Cortex of kidney (tissue), 1 donor: ENCODE results near the gene GCN1.

ENCODE experiments used
- DNase-seq: peaks from one replicate; lab custom pipeline; 2025; lab: John Stamatoyannopoulos, UW

GCN1 gene

DNA sequence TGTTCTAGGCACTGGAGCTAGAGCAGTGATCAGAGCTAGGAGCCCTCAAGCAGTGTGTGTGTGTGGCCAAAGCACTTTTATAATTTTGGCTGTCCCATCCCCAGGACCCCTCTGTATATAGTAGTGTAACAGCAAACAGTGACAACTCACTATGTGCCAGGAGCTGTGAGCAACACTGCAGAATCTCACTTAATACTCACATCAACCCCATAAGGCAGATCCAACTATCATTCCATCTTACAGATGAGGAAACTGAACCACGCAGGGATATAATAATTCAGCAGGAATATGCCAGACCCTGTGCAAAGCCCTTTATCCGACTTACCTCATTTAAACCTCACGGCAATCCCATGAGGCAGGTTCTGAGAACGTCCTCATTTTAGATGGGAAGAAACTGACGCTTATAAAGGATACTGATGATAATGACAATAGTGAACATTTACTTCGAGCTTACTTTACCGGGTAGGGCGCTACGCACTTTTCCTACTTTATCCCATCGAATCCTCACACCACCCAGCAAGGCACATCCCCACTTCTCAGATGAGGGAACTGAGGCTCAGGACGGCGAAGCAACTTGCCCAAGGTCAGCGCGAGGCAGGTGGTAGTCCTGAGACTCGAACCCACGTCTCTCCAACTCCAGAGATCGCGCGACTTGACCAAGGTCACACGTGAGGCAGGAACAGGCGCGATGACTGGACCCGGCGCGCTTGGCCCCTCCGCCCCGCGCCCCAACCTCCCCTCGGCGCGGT lies 78.6 kb downstream of the GCN1 start:
- no peak for DNase-seq

DNA sequence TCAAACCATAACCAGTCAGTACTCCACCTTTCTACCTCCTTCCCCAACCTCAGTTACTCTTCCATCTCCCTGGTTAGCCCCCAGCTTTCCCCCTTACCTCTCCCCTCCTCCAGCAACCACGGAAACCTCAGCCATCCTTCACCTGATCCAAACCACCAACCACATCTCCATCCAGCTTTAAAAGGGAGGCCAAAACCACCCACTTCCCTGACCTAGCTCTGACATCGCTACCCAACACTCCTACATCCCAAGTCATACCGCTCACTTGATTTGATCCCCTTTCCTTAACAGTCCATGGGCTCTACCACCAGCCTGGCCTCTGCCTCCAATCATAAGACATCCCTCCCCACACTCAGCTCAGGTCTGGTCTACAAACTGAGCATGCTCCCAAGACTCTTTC lies 79.4 kb downstream of the GCN1 start:
- DNase-seq: no peak

DNA sequence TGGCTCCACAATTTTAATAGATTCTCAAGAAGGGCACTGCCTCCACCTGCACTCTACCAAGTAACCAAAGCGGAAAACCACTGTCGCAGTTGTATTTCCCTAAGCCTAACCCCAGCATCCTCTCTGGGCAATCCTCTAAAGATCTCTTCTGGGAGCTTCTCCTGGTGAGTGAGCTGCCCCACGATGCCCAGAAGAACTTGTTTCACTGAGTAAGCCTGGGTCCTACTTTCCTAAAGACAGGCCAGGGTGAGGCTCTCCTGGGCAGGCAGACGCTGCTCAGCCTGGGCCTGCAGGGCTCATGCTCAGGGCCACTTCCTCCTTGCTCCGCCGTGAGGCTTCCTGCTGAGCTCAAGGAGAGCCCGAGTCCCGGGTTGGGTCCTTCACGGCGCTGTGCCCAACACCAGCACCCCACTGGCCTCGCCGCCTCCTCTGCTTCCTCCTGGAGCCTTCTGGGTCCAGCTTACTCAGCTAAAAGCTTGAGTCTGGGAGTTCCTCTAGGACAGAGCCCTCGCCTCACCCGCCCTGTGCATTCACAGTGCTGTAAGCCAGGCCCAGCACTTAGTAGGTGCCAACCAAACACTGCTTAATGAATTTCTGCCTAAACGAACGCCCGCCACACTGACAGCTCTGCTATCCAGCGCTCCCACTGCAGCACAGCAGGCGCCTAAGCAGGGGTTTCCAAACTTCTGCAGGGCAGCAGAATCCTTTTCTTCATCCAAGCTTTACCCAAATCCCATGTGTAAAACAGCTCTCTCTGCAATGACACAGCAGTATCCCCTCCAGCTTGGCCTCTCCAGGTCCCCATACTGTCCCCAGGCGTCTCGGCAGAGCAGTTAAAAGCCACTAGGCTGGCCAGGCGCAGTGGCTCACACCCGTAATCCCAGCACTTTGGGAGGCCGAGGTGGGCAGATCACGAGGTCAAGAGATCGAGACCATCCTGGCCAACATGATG lies 83.7 kb downstream of the GCN1 start:
- no peak for DNase-seq

DNA sequence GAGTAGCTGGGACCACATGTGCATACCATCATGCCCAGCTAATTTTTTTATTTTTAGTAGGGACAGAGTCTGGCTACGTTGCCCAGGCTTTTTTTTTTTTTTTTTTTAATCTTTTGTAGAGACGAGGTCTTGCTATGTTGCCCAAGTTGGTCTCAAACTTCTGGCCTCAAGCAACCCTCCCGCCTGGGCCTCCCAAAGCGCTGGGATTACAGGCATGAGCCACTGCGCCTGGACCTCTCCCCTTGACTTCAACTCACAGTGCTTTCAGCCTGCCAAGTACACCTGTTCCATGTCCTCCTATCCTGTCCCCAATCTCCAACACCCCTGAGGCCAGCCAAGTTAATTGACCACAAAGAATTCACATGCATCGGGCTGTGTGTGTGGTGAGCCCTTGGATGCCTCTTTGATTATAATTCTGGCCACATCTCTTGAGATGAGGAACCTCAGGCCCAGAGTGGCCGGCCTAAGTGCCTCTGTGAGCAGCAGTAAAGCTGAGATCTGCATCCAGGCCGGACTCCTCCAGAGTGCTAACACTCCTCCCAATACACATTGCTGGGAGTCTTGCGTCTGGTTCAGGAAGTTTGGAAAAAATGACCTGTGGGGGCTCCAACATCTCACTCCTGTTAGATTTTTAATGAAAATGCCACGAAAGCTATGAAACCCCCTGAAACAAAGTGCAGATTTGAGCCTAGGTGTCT lies 84.8 kb downstream of the GCN1 start:
- no peak for DNase-seq

DNA sequence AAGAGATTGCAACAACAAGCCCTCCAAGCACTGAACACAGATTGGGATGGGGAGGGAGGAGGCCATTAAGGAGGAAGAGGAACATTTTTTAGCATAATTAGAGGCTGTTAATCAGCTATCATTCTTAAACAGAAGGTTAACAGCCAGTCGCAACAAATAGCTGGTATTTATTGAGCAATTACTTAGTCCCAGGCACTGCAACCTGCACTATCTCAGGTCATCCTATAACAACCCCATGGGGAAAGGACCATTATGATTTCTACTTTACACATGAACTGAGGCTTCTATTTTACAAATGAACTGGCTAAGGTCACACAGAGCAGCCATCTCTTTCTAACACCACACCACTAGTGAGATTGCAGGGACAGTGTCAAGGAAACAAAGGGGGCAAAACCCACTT lies 88.4 kb downstream of the GCN1 start:
- no peak for DNase-seq

DNA sequence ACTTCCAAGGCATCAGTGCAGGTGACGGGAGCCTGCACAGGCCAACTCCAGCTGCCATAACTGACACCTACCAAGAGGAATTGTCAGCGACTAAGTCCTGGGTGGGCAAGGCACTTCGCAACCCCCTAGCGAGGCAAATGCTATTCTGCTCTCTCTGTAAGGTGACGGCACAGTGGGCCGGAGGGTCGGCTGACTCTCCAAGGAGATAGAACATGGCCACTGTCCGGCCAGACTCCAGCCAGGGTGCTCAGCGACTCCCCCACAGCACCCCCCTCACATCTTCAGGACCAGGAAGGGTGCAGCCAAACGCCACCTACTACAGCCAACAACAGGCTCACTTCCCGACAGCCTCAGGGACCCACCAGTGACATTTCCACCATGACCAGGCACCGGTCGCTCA lies 91.1 kb downstream of the GCN1 start:
- no peak for DNase-seq

DNA sequence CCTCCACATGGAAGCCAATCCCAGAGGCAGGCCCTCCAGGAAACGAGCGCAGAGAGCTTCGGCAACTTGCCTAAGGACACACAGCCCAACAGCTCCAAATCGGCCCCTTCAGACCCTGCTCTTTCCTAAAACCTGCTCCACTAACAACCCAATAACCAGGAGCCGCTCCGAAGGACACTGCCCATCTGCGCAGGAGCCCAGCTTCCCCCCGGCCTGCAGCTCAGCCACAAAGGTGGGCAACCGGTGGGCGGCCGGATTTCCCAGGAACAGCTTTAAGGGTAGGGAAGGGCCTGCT lies 91.5 kb downstream of the GCN1 start:
- DNase-seq: no peak

DNA sequence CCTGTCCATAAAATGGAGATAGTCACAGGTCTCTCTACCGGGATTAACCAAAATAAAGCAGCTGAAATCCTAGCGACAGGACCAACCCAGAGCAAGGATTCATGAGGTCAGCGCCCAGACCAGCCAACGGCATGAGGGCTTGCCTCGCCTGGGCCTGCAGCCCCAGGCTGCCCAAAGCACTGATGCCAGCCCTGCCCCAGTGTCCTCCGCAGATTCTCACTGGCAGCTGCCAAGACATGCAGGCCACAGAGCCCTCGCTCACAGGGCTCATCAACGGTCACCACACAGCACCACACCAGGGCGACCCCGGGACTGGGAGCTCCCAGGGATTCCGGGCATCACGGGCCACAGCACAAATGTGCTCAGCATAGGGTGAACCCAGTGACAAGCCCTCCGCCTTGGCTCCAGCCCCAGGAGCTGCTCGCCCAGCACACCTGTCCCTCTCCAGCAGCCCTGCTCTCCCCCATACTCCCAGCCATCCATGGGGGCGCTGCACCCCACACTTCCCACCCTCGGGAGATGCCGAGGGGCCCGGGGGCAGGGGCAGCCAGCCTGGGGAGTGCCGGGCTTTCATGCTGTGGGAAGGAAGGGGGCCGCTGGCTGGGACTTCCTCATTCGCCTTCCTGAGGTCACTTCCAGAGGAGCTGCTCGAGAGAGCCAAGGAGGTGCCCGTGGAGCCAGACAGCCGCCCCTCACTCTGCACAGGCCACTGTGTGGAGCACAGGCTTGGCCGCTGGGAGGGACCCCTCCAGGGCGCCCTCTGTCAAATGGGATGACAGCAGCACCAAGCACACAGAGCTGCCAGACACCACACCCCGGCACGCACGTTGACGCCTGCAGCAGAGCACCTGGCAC lies 92.1 kb downstream of the GCN1 start:
- DNase-seq: no peak

DNA sequence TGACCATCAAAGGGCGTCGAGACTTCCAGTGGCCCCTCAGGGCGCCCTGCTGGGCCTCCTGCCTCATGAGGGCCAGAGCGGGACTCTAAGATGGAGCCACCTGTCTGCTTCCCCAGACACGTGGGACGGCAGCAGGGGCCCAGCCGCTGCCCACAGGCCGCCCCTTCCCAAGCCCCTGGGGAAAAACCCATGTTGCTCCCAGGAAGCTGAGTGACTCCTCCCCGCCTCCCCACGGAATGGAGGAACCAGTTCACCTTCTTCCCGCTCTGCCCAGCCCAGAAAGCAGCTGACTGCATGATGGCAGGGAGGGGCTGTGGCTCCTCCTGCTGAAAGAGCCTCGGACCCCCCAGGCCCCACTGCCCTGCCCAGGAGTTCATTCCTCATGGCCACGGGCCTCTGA lies 92.9 kb downstream of the GCN1 start:
- DNase-seq: no peak

DNA sequence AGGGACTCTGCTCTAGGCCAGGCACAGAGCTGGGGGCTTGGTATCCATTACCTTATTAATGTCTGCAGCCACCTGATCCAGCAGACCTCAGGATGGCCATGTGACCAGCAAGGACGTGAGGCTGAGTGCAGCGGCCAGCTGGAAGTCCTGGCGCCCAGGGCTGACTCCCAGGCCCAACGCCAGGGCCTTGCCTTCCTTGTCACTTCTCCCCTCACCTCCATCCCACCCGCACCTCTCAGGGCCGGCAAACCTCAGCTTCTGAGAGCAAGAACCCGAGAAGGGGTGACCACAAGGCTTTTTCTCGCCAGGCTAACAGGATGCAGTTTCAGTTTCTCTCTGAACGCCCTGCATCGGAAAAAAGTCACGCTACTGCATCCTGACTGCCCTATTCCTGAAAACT lies 93.3 kb downstream of the GCN1 start:
- no peak for DNase-seq

DNA sequence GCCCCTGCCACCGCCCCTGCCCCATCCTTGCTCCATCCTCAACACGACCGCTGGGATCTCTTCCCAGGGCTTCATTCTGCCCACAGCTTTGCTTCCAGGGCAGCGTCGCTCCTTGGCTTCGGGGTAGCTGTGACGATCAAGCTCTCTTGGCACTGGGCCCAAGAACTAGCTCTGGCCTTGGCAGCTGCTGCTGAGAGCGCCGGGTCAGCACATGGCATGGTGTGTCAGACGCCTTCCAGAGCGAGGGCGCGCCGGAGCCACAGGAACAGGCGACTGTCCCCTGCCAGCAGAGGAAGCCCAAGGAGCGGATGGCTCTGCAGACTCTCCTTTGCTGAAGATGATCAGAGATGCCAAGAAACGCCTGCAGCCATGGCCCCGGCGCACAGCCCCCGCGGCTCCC lies 93.9 kb downstream of the GCN1 start:
- no peak for DNase-seq

DNA sequence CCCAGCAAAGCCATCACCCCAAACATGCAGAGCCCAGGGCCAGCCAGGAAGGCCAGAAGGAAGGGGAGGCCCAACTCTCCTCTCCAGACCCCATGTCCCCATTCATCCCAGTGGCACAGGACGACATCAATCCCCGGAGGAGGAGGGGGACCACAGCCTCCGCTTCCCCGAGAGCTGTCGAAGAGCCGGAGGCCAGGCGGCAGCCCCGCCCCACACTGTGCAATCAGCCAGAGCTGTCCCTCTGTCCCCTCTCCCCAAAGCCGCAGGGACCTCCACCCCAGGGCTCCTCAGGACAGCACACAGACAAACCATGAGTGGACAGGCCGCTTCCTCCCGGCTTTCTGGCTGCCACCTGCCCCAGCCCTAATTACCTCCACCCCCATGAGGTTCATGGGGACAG lies 94.8 kb downstream of the GCN1 start:
- DNase-seq: no peak

DNA sequence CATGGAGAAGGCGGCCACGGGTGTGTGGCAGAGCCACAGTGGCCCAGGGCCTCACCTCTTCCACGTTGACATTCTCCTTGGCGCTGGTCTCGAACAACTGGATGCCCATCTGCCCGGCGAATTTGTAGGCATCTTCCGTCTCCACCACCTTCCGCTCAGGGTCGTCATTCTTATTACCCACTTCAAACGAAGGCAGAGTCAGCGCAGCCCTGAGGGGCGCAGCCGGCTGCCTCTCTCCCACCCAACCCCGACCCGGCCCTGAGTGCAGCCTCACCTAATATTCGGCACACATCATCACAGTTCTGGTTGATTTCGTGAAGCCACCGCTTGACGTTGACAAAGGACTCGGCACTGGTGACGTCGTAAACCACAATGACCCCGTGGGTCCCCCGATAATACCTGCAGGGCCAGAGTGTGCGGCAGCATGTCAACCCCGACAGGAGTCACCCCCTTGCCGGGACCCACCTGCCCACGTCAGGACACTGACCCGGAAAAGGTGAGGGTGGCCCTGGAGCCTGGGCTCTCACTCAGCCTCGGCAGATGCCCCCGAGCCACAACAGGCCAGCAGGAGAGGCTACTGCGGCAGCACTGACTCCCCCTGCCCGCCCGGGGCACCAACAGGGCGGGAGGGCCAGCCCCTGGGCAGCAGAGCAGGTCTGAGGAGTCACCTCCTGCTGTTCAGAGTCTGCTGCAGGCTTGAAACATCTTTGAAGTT lies 95.6 kb downstream of the GCN1 start:
- DNase-seq: no peak

DNA sequence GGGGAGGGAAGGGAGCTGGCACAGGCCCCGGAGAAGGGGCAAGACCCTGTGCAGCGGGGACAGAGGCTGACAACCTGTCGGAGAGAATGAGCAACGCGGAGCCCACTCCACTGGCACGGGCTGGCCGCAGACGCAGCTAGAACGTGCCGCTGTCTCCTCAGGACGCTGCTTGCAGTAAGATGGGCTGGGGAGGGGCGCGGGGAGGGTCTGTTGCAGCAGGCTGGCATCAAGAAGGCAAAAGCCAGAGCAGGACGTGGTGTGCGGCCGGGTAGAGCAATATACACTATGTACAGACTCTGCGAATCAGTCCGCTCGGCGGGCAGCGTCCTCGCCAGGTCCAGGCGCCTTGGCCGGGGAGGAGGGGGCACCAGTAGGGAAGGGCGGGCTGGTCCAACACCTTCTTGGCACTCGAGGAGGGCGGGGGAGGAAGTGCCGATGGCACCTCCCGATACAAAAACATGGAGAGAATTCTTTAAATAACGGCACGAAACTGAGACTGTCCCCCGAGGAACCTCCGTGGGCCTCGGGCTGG lies 97.8 kb downstream of the GCN1 start:
- no peak for DNase-seq

DNA sequence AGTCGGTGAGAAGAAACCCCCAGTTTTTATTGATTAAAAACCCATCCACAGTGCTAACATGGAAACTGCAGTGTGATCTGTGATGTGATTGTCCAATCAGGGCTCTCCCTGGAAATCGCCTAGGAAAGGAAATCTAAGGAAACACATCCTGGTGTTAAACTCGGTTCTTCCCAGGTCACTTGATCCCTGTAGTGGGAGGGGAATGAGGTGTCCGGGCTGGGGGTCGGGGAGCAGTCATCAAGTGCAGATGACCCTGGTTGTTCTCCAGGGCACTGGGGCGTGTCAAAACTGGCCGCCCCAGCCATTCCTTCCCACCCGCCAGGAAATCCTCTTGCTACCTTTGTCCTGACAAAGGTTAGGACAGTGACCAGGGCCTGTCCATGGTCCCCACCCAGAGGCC lies 98.8 kb downstream of the GCN1 start:
- no peak for DNase-seq

DNA sequence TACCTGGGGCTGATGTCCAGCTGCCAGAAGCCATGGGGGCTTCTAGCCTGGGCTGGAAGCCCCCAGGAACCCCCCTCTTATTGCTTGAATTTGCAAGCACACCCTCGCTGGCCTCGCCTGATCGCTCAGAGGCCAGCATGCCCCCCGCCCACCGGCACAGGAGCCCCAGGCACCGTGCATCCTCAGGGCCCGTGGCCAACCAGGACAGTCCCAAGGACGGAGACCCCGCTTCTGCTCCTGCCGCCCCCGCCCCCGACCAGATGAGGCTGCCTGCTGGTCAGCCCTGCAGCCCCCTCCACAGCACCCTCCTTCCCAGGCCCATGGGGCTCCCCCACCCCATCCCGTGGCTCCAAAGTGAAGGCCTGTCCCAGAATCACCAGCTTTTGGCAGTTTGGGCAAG lies 99.2 kb downstream of the GCN1 start:
- no peak for DNase-seq

DNA sequence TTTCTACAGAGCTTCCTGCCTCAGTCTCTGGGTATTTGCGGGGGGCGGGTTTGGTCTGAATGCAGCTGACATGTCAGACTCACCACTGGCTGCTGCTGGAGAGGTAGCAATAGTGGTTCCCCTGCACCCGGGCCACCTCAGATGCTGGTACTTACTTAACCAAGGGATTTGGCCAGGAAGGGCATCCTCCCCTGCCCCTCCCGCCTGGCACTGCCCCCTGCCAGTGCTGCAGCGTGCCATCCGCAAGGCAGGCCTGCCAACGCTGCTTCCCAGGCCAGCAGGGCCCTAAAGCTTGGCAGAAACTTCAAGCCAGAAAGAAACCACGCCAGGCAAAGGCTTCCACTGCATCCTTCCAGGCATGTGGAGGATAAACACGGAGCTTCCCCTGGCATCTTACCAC lies 100.0 kb downstream of the GCN1 start:
- DNase-seq: no peak

DNA sequence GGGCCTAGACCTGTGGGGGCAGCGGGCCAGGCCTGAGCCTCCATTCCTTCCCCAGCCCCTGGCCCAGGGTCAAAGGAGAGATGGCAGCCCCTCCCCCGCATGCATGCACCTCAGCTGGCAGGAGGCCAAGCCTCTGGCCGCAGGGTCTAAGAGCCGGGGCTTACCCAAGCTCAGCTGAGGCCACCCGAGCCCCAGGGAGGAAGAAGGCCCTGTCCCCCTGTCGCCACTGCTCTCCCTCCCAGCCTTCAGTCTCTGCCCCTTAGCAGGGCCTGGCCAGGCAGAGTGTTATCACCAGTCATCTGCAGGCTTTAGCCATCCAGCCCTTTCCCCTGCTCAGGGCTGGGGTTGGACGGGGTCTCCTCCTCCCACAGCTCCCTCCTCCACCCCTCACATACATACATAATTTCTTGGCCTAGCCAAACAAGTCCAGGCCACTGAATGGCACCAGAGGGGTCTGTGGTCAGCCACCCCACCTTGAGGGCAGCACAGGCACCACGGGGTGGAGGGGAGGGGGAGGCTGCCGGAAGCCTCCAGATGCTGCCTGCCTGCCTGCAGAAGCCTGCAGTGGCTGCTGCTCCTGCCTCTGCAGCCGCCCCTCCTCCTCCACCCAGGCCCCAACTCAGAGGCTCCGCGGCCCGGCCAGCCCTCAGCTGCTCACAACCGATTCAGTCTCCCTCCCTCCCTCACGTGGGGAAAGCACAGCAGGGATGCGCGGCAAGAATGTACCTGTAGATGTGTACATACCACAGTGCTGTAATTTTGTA lies 100.7 kb downstream of the GCN1 start:
- DNase-seq: no peak

DNA sequence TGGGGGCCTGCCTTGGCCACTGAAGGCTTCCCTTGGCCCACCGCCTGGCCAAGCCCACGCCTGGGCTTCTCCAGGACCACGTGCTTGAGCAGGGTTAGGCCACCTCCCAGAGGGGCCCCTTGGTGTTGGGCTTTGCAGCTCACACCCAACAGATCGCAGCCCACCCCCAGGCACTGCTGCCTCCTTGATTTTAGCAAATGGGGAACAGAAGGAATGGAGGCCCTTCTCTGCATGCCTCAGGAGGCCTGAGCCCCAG lies 101.3 kb downstream of the GCN1 start:
- no peak for DNase-seq

DNA sequence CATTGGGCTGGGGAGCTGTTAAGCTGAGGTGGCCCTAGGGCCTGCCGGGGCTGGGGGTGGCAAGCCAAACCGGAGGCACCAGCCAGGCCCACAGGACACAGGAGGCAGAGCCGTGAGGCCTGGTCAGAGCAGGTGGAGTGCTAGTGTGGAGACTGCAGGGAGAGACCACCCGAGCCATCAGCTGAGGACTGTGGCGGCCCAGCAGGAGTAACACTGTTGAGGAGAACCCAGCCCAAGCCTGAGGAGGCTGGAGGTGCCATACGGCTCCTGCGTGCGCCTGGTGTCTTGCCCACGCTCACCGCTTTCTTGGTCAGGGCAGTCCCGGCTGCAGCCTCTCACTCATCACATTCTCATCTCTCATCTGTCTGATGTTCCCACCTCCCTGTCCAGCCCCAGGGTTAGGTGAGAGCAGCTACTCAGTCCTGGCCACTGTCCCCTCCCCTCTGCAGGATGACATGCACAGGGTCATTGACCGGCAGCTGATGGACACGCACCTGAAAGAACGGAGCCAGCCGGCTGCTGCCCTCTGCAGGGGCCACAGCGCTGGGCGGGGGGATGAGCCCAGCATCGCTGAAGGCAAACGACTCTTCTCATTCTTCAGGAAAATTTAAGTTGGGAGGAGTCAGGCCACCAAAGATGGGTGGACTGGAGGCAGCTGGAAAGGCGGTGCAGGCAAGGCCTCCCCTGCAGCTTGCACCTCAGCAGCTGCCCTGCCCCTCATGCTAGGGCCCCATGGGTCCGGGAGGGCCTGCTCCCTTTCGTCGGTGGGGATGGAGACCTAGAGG lies 101.8 kb downstream of the GCN1 start:
- no peak for DNase-seq
